8988T (cell line): Measurements from ENCODE around the gene ARHGEF12.

Experiments used
- DNase-seq: peaks from one replicate; pipeline ENCODE4 v3.0.0; 2011

The ARHGEF12 gene

DNA sequence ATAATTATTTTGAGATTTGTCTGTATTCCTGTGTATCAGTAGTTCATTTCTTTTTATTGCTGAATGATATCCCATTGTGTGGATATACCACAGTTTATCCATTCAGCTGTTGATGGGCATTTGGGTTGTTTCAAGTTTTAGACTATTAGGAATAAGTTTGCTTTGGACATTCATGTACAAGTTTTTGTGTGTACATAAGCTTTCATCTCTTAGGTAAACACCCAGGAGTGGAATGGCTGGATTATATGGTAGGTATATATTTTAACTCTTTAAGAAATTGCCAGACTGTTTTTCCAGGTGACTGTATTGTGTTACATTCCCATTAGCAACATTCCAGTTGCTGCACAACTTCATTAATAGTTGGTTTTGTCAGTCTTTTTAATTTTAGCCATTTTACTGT is 52.0 kb downstream of the ARHGEF12 start:
- DNase-seq: no peak

DNA sequence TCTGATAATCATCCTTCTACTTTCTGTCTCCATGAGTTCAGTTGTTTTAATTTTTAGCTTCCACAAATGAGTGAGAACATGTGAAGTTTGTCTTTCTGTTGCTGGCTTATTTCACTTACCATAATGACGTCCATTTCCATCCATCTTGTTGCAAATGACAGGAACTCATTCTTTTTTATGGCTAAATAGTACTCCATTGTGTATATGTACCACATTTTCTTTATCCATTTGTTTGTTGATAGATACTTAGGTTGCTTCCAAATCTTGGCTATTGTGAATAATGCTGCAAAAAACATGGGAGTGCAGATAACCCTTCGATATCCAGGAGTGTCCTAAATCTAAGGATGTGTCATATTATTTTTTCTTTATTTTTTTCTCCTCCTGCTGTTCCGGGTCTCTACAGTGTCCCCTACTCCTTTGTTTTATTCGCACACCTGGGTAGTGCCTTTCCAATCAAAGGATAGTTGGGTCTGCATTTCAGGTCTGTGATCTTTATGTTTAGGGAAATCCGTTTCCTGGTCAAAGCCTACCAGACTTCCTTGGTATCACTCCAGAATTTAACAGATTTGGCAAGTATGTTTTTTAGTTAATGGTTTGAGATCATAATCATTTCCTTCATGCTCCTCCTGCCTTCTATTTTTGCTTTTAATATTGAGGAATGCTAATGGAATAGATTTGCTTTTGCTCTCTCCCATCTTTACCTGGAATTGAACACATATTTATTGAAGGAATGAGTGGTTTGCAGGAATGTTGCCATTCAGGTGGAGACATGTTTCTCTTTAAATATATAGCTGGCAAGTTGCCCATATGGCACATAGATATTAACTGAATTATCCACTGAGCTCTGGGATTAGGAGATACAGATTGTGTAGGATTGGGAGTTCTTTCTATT is 53.7 kb downstream of the ARHGEF12 start:
- DNase-seq: no peak

DNA sequence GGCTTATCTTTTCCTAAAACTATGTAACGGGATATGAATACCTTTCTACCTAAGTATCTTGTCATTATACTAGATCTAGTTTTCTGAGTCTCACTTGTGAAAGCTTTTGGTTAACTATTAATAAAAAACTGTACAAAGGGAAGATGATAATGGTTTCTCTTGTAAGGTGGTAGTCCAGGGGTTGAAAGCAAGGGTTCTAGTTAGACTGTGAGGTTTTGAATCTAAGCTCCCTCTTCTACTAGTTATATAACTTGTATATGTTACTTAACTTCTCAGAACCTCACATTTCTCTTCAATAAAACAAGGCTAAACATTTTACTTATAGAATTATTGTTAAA is 54.3 kb downstream of the ARHGEF12 start:
- DNase-seq: no peak

DNA sequence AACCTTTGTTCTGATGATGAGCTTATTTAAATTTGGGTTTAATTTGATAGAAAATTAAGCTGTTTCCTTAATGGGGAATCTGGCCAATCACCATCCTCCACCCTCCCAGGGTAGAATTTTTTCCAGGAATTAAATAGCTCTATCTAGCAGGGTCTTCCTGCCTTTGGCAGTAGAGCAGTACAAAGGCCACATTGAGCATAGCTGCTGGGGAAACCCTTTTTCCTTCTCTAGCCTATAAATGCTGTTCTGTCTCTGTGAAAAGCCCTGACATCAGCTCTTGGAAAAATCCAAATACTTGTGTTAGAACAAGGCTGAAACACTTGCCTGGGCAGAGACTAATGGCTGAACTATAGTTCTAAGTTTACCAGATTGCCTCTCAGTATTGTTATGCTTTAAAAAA is 55.1 kb downstream of the ARHGEF12 start:
- no peak for DNase-seq

DNA sequence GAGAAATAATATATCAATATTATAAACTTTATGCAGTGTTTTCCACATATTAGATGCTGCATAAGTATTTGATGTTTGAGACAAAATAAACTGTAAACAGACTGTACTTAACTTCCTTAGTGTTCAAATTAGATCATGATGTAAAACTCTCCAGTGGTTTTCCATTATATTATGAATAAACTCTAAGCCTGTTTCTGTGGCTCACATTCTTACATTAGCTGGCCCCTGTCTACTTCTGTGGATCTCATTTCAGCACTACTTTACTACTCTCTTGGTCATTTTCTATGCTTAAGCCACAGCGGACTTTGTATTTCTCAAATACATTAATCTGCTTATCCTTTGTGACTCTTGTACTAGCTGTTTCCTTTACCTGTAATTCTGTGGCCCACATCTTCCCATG is 55.6 kb downstream of the ARHGEF12 start:
- DNase-seq: no peak

DNA sequence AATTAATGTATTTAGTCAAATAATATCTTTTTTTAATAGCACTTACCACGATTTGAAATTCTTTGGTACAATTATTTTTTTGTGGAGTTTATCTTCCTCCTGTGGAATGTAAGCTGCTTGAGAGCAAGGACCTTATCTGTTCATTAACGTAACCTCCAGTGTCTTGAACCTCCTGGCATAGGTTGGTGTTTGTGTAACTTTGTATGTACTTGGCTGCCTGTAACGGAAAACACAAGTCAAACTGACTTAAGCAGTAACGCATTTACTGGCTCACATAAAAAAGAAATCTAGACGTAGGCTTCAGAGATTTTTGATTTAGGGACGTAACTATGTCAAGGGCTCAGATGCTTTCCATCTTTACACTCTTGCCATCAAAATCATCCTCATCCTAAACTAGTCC is 56.1 kb downstream of the ARHGEF12 start:
- DNase-seq: no peak

DNA sequence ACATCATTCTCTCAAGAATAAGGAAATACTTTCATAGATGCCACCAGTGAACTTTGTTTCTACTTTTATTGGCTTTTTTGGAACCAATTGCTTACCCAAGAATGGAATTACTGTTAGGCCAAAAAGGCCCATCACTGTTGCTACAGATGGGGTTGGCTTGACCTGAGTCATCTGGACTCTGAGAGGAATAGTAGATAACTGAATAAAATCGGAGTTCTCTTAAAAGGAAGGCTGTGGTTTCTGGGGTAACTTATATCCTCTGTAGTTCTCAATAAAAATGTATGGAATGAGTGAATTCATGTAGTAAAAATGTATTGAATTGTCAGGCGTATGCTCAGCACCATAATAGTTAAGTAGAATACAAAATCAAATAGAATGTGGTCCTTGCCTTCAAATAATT is 56.6 kb downstream of the ARHGEF12 start:
- DNase-seq: no peak

DNA sequence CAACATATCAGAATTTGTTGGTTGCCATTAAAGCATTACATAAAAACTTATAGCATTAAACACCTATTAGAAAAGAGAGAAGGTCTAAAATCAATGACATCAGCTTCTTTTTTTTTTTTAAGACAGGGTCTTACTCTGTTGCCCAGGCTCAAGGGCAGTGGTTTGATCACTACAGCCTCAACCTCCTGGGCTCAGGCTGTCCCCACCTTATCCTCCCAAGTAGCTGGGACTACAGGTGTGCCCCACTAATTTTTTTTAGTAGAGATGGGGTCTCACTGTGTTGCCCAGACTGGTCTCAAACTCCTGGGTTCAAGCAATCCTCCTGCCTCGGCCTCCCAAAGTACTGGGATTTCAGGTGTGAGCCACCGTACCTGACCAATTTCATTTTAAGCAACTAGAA is 57.9 kb downstream of the ARHGEF12 start:
- no peak for DNase-seq

DNA sequence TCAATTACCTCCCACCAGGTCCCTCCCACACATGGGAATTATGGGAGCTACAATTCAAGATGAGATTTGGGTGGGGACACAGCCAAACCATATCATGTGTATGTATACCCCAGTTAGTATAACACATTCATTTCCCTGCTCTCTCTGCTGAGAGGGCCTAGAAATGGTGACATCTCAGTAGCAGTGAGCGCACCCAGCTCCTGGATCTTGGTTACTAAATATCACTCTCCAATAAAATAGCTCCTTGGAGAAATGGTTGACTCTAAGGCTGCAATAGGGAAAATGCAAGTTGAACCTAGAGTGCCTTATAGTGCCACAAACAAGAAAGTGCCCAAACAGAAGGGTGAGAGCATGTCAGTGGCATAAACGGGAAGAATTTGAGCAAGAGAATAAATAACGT is 59.6 kb downstream of the ARHGEF12 start:
- DNase-seq: no peak

DNA sequence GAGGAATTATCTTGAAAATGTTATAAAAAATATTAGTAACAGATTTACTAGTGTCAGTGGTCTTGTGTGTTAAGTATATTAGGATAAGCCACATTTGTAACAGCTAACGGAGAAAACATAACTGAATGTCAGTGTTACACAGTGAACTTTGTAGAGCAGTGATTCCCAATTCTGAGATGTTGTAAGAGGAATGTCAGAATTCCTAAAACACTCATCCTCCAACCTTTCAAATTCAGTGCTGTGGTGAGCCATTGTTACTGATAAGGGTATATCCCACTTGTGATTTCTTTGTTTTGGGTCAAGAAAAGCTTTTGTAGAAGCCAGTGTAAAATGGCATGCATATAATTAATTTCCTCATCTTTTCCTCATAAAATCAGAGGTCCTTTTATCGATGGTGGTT is 61.9 kb downstream of the ARHGEF12 start:
- no peak for DNase-seq

DNA sequence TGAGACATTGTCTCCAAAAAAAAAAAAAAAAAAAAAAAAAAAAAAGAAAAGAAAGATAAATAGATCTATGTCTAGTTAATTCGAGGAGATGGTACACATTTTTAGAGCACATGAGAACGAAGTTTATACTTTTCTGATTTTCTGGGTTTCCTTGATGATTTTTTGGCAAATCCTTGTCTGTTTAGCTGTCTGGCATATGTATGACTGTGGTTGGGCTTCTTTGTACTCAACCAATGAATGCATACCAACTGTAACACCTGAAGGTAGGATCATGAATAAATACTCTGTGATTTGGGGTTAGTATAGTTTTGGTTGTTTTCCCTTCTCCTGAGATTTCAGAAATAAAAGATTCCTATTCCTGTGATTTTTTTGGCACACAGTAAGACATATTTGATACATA is 63.1 kb downstream of the ARHGEF12 start:
- no peak for DNase-seq

DNA sequence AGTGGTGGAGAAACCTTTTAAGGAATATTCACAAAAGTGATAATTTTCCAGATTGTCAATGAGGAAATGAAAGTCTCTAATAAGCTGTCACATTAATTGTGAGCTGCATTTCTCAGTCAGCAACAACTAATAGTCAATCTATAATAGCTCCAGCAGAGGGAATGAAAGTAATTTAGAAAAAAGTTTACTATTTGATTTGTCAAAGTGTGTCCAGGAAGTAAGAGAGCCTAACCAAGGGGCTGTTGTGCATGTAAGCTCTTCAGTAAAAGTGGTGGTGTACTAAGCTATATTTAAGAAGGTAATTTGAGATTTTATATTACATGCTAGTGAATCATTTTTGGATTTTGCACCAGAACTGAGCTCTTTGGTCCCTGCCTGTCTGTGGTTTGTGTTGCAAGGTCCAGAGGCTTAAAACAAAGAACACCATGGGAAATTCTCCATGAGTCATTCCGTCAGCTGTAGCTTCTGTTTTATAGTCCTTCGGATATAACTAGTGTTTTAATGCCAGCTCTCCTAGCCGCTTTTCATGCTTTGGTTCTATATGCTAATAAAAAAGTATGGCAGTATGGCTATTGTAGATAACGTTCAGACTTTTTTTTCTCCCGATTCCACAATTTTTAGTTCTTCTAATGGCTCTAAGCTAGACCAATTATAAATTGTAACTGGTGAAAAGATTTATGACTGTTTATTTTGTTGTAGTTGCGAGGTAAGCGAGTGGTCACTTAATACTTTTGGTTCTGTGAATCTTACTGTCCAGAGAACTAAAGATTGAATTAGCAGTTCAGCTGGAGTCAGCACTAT is 64.6 kb downstream of the ARHGEF12 start:
- no peak for DNase-seq

DNA sequence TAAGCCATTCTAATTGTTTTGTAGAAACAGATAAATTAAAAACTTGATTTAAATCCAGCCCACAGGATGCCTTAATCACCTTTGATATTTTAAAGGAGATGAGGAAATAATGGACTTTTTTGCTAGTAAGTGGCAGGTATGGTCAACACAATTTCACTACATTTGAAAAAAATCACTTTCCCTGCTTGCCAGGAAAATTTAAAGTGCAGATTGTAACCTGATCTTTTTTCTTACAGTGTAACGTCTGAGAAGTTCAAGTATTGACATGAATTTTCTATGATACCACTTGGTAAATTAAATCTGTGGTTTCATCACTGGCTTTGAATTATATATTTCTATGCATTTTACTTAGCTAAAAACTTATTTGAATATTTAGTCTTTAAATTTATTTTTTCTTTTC is 65.3 kb downstream of the ARHGEF12 start:
- no peak for DNase-seq

DNA sequence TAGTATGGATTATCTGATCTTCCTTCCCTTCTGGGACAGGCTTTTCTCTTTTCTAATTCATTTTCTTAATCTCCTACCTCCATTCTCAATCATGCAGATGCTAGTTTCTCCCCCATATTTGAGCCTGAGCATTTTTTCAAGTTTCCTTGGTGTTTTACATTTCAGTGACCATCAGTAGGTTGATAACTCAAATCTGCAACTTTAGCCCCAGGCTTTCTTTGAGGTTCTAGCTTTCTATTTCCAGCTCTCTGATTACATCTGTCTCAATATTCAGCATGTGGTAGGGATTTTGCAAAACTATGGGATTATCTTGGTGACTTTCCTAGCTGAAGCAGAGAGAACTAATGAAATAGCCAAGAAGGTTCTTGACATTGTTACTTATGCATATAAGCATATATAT is 67.8 kb downstream of the ARHGEF12 start:
- no peak for DNase-seq

DNA sequence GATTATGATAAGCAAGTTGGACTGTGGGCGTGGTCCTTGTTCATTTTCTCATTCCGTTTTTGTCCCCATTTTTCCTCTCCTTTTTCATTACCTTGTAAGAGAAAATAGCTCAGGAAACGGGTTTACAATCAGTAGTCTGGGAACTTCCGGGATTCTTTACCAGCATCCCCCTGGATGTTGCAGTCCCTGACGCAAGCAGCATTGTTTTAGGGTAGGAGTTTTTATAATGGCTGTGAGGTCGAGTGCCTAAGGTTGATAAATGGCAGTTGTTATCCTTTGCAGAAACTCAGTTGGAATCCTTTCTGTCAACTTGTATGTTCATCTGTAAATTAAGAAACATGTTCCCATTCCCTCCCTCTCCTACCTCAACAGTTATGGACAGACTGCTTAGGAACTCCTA is 68.3 kb downstream of the ARHGEF12 start:
- DNase-seq: no peak

DNA sequence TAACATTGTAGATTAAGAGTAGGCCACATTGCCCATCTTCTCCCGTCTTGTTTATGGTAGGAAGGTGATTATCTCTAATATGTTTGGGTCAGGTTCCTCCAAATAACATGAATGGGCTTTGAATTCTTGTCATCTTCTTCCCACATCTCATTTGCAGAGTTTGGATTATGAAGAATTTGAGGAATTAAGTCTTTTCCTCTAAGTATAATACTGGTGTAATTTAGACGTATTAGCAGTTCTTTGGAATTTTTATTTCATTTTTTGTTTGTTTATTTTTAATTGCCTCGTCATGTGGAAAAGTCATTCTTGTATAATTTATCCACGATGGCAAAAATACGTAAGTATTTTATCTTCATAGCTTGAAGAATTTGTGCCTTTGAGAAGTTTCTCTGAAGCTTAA is 73.4 kb downstream of the ARHGEF12 start:
- no peak for DNase-seq

DNA sequence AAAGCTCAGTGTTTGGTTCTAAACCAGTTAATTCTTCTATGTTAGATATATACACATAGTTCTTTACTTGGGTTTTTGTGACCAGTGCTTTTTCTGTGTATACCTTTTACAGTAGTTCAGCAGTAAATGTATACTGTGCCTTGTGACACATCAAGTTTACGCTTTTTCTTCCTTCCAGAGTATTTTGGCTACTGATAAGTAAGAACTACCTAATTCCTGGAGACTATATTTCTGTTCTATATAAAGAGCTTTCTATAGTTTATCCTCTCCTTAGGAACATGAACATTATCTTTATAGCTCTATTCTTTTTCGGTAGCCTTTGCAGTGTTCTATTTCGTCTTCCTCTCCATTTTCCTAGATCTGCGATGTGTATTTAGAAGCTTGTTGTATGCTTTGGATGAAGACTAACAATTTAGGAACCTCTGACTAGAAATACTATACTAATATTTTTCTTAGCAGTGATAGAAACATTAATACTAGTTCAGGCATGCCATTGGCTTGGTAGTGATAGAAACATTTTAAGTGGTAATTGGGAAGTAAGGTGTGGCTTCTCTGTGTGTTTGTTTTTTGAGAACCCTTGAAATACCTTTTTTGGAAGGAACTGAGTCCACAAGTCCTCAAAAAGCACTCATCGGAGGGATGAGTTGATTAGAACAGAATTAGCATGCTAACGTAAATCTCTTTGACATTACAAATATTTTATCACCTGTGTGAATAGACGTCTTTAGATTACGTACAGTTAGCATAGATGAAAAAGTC is 74.6 kb downstream of the ARHGEF12 start:
- no peak for DNase-seq

DNA sequence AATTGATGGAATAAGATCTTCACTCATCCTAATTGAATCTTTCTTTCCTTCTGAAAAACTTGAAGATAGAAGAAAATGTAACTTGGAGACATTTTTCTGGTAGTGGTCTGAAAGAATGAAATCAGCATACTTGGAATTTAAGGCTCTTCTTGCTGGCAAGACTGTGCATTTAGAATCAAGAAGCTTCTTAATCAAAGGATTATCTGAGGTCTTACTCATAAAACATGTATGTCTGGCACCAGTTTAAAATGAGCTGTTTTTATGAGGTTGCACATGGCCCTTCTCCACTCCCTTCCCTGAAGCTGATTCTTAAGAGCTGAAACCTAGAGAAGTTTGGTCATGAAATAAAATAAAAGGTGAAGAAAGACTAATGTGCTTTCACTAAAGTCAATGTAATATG is 77.3 kb downstream of the ARHGEF12 start:
- DNase-seq: no peak

DNA sequence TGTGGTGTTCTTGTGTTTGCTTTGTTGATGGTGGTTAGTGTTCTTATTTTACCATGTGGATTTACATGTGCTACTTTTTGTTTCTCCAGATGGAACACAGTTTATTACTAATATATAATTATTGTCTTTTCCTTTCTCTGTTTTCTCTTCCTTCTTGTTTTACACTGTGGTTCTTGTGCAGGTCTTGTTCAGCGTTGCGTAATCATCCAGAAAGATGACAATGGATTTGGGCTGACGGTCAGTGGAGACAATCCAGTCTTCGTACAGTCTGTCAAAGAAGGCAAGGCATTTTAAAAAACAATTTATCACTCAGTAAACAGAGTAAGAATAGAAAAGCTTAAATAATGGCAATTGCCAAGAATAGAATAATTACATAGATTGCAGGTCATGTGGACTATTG is 84.4 kb downstream of the ARHGEF12 start:
- no peak for DNase-seq

DNA sequence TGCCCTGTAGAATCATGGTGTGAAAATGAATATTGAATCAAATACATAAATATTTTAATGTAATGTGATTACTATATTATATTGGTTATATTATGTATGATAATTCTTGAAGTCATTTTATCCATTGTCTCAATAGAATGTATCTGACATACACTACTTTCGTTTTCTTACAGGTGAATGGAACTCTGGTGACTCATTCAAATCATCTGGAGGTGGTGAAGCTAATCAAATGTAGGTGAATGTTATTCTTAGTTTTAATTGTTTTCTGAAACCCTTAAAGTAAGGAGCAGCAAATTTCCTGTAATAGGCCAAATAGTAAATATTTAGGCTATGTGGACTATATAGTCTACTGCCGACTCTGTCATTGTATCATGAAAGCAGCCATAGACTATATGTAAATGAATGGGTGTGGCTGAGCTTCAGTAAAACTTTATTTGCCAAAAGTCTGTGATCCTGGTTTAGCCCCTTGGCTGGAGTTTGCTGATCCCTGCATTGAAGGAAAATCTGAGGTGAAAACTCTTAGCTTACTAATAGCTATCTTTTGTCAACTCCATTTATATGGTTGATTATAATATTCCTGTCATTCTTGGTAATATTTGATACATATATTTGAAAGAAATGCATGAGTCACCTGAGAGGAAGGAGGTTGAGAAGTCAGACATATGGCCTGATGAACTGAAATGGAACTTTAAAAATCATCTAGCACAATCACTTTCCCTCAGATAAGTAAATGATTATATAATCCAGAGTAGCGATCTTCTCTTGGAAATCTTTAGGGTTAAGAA is 88.2 kb downstream of the ARHGEF12 start:
- DNase-seq: no peak

DNA sequence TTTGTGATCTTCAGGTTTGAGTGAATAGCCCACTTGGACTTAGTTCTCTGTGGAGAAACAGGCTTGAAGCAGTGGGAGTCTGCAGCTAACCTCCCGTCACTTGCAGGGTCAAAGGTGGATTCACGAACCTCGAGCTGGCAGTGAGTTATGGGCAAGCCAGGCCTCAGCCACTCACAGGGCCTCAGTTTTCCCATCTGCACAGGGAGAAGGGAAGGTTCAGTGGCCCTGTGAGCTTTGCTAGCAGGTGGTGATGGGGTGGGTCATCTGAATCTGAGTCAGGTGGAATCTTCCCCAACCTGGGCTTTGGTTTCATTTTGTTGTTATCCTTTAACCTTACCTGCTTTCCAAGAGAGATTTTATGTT is 88.7 kb downstream of the ARHGEF12 start:
- no peak for DNase-seq

DNA sequence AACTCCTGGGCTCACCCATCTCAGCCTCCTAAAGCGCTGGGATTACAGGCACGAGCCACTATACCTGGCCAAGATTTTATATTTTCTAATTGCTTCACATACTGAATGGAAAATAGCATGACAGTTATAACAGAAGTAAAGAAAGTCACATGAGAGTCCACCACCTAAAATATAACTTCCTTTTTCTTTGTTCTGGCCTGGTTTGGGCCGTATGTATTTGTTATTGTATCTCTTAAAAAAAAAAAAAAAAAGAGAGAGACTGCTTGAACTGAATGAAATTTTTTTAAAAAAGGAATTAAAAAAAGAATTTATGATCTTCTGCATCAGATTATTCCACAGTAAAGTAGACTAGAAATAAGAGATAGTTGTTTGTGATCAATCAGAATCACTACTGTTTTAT is 89.3 kb downstream of the ARHGEF12 start:
- no peak for DNase-seq

DNA sequence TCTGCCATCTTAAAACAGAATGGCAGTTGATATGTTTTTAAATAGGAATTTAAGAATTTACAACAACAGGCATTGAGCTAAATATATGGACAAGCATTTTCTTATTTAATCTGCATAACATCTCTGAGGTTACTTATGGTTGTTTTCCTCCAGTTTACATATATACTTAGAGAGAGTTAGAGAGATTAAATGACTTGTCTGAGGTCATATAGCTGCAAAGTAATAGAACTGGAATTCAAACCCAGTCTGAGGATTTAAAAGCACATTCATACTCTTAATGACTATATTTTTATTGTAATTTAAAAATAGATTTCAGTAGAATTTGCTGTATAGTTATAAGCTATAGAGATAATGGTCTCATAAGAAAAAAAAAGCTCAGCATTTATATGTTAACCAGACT is 93.9 kb downstream of the ARHGEF12 start:
- DNase-seq: no peak
